GM18526 (cell line): ENCODE data around the gene PCIF1.

Experiments used
- POLR2A ChIP-seq: IDR thresholded peaks from 3 replicates; pipeline ENCODE4 v1.6.1; 2011; ENCODE audit not compliant: insufficient read length; ENCODE audit errors: extremely low read depth

The PCIF1 gene

DNA sequence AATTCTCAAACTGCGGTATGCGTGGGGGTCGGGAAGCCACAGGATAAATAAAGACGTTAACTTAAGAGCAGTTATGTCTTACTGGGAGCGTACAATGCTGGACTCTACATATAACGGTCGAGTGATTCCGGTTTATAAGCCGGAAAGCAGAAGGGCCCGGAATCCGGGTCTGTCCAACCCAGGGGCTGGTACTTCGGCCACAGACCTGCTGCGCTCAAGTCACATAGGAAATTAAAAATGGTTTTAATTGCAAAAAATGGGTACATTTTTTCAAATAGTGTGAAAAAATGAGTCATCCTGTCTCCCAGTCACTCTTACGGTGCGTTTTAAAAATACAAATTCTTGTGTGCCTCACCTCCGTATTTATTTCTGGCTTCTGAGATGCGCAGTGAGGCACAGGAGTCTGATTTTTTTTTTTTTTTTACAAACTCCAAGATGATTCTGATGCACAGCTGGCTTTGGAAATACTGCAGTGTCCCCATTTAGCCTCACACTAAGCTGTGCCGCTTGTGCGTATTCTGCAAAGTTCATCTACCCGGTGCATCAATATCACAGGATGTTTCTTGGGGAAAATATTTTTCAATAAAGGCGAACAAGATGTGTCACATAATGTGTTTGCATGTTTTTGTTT, 1.0 kb downstream of the PCIF1 start:
- TF ChIP-seq POLR2A, result no peak

DNA sequence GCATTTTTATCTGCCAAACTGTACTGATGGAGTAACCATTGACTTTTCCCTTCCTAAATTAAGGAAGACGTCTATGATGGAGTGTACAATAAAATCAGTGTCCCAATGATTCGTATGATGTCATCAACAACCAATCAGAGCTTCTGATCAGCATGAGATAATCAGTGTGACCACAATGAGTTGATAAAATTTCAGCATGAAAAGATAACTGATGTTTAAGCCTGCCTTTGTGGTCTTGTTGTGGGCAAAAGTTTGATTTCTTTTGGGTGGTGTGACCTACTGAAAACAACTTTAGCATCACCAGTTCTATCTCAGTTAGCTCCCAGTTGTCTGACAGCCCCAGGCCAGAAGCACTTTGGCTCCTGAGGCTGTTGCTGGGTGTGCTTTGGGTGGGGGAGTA, 3.3 kb downstream of the PCIF1 start:
- no peak for TF ChIP-seq POLR2A

GRCh38 chr20:45938727-45939438, 4.4 kb downstream of the PCIF1 start:
- no peak for TF ChIP-seq POLR2A

- TF ChIP-seq POLR2A, result no peak
Observed at GRCh38 chr20:45940053-45940452, 5.6 kb downstream of the PCIF1 start.

DNA sequence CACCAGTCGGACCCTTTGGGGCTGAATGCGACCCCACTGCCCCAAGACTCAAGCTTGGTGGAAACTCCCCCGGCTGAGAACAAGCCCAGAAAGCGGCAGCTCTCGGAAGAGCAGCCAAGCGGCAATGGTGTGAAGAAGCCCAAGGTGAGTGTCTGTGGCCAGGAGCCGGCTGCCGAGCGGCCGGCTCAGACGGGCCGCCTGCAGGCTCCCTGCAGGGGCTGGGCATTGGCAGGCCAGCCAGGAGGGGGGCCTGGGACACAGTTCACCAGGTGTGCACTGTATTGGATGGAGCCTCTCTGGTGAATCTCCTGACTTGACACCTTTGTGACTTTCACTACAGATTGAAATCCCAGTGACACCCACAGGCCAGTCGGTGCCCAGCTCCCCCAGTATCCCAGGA, 6.0 kb downstream of the PCIF1 start:
- no peak for TF ChIP-seq POLR2A

GRCh38 chr20:45943613-45944012, 9.1 kb downstream of the PCIF1 start:
- no peak for TF ChIP-seq POLR2A

DNA sequence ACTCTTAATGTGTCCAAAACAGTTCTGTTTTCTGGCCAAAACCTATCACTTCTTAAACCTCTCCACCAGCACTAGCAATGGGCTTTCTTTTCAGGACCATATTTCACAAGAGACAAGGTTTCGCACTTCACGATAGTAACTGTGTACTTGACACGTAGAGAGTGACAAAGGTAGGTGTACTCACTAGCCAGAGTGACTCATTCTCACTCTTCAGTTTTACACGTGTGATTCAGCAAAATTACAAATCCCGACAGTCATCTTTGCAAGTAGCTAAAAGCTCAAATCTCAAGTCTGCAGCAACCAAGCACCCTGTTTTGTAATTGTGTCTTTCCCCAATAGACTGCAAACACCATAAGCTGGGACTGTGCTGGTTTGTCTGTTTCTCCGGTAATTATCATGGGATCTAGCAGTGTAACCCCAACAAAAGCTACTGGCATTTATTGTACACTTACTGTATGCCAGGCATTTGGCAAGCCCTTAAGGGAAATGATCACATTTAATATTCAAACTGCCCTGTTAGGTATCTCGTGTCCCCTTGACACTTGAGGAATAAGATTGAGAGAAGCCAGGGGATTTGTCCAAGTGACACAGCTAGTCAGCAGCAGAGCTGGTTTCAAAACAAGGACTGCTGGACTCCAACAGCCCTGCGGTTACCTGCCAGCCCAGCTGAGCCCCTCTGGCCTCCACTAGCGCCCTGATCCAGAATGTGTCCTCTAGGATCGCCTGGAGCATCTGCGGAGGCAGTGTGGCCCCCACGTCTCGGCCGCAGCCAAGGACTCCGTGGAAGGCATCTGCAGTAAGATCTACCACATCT, 9.9 kb downstream of the PCIF1 start:
- TF ChIP-seq POLR2A, result no peak

DNA sequence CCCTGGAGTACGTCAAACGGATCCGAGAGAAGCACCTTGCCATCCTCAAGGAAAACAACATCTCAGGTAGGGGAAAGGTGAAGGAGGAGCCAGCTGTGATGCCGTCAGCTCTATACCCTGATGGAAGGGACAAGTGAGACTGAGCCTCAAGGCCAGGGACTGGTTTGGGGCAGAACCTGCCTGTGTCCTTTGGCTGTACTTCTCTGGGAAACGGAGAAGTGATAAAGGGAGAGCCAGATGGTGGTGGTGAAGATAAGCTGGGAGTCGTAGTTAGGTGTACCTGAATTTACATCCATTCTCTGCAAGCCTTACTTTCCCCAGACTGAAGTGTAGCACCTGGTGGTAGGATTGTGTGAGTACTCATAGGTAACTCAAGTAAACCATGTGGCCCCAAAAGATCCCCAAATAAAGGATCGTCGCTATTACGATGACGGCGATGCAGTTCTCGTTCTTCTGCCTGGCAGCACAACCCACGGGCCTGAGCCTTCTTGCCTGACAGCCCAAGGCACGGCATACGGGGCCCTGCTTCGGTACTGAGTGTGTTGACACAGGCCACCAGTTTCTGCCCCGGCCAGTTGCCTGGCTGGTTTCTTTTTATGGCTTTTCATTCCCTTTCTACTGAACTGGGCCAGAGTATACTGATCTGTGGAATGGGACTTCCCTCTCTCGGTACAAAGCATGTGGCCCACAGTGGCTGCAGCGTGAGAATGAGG, 10.6 kb downstream of the PCIF1 start:
- TF ChIP-seq POLR2A, result no peak

GRCh38 chr20:45945678-45946148, 11.2 kb downstream of the PCIF1 start:
- no peak for TF ChIP-seq POLR2A

GRCh38 chr20:45946149-45946970, 11.9 kb downstream of the PCIF1 start:
- no peak for TF ChIP-seq POLR2A

- TF ChIP-seq POLR2A, result no peak
Observed at GRCh38 chr20:45947110-45947866, 12.8 kb downstream of the PCIF1 start.

GRCh38 chr20:45948261-45948733, 13.8 kb downstream of the PCIF1 start:
- no peak for TF ChIP-seq POLR2A

DNA sequence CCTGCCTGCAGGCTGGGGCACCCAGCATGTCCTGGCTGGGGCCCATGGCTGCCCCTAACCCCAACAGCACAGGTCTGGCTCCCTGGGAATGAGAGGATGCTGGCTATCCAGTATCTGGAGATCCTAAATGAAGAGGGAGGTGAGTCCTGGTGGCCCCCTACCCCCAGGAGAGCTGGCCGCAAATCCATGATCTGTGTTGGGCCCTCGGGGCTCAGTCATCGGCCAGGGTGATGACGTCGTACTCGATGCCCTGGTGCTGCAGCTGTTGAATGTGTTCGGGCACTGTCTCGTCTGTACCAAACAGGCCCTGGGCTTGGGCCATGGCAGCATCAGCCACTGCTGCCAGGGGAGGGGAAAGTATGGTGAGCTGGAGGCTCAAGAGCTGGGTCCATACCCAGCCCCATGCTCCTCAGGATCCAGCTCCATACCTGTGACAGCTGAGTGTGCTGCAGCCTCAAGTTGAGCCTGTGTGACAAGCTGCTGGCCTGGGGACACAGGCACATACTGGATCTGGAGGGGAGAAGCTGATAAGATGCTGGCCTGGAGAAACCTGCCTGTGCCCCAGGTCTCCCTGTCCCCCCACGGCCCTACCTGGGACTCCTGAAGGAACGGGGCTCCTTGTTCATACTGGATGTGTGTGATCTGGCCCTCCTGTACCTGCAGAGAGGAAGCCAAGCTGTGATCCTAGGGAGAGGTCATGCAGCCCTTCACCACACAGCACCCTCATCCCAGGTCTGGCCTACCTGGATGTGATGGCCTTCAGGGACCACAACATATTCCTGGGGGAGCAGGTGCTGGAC, 14.5 kb downstream of the PCIF1 start:
- TF ChIP-seq POLR2A, result no peak
